Neural progenitor cell (in vitro differentiated cells): ENCODE results near the gene SMG1.

Experiments
- EZH2 ChIP-seq: fragments of 200-600 bp; sonication (generic); IDR thresholded peaks from 2 replicates; pipeline ENCODE4 v1.6.1; 2017; ENCODE audit warnings: antibody characterized with exemption, mild to moderate bottlenecking, moderate library complexity
- TF ChIP-seq, protein P1 (sequence below): fragments of 200-600 bp; sonication (generic); IDR thresholded peaks from 2 replicates; pipeline ENCODE4 v1.5.1; 2017; ENCODE audit warnings: antibody characterized with exemption, mild to moderate bottlenecking

DNA sequence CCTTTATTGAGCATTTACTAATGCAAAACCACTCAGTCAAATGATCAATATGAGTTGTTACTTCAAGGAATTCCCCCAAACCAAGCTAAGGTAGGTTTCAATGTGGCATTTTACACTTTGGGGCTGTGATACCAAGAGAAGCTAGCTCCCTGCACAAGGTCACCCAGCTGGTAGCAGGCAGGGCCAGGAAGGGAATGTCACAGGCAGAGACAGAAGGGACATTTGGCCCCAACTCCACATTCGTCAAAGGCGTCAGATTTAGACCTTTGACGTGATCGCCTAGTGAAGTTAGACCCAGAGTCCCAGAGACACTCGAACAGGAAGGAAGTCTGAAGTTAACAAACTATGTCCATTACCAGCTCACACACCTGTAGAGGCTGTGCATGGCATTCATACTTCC lies 5.5 kb upstream of the SMG1 start:
- TF ChIP-seq, protein P1, sequence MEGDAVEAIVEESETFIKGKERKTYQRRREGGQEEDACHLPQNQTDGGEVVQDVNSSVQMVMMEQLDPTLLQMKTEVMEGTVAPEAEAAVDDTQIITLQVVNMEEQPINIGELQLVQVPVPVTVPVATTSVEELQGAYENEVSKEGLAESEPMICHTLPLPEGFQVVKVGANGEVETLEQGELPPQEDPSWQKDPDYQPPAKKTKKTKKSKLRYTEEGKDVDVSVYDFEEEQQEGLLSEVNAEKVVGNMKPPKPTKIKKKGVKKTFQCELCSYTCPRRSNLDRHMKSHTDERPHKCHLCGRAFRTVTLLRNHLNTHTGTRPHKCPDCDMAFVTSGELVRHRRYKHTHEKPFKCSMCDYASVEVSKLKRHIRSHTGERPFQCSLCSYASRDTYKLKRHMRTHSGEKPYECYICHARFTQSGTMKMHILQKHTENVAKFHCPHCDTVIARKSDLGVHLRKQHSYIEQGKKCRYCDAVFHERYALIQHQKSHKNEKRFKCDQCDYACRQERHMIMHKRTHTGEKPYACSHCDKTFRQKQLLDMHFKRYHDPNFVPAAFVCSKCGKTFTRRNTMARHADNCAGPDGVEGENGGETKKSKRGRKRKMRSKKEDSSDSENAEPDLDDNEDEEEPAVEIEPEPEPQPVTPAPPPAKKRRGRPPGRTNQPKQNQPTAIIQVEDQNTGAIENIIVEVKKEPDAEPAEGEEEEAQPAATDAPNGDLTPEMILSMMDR: no peak
- no peak for TF ChIP-seq EZH2
